Sigmoid colon (tissue), 4 donors: Measurements from ENCODE around the gene RASSF1.

Experiments
- CTCF ChIP-seq, 4 experiments: fragments of 450-650 bp in 3 of 4; fragments of 200-600 bp in 1 of 4; IDR thresholded peaks; one replicate each; pipeline ENCODE4 v1.5.1; 2016 to 2019; ENCODE audit warnings: antibody characterized with exemption in 4 of 4, mild to moderate bottlenecking in 3 of 4, moderate library complexity in 2 of 4
- POLR2AphosphoS5 ChIP-seq, 4 donors: sonication (generic); formaldehyde crosslinking; IDR thresholded peaks; one replicate each; pipeline ENCODE4 v1.6.1; 2017; ENCODE audit warnings: antibody characterized with exemption in 4 of 4

GRCh38 chr3:50341996-50342650, 1.5 kb upstream of the RASSF1 start:
- no peak for TF ChIP-seq CTCF (IDR thresholded peaks at IDR 0.05)
- no peak for TF ChIP-seq POLR2AphosphoS5 (IDR thresholded peaks at IDR 0.05)
